ENCODE measurements around the gene MTA1.

GRCh38 chr14:105411985-105412770, 7.4 kb upstream of the MTA1 start:
- TF ChIP-seq, protein P1, sequence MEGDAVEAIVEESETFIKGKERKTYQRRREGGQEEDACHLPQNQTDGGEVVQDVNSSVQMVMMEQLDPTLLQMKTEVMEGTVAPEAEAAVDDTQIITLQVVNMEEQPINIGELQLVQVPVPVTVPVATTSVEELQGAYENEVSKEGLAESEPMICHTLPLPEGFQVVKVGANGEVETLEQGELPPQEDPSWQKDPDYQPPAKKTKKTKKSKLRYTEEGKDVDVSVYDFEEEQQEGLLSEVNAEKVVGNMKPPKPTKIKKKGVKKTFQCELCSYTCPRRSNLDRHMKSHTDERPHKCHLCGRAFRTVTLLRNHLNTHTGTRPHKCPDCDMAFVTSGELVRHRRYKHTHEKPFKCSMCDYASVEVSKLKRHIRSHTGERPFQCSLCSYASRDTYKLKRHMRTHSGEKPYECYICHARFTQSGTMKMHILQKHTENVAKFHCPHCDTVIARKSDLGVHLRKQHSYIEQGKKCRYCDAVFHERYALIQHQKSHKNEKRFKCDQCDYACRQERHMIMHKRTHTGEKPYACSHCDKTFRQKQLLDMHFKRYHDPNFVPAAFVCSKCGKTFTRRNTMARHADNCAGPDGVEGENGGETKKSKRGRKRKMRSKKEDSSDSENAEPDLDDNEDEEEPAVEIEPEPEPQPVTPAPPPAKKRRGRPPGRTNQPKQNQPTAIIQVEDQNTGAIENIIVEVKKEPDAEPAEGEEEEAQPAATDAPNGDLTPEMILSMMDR (IDR thresholded peaks at IDR 0.05), result no peak
- TF ChIP-seq POLR2A (IDR thresholded peaks at IDR 0.05), result no peak

Measured in Peyer's patch (tissue), 4 donors.